SK-N-SH treated with all-trans-retinoic acid at 6 μM for 48 hours (cell line): ENCODE data around the gene NPAS3.

Source experiments
- ATAC-seq: fragments of 200-7000 bp; cut with Tn5 transposase; 3 replicates; pipeline ENCODE4 v1.9.1; 2020; ENCODE audit warnings: mild to moderate bottlenecking, moderate library complexity
- ARNTL ChIP-seq: fragments of 450-650 bp; formaldehyde crosslinking; IDR thresholded peaks from 2 replicates; pipeline ENCODE4 v1.5.0; 2020; ENCODE audit warnings: low read depth, mild to moderate bottlenecking, moderate library complexity, borderline replicate concordance
- BACH2 ChIP-seq: fragments of 250-450 bp; sonication (Bioruptor Pico); IDR thresholded peaks from 2 replicates; pipeline ENCODE4 v1.9.0; 2021; ENCODE audit warnings: mild to moderate bottlenecking, borderline replicate concordance
- CREB5 ChIP-seq: fragments of 250-450 bp; sonication (Bioruptor Pico); IDR thresholded peaks from 2 replicates; pipeline ENCODE4 v1.5.1; 2020; ENCODE audit warnings: low read depth, mild to moderate bottlenecking, moderate library complexity
- CSDC2 ChIP-seq: fragments of 250-450 bp; sonication (Bioruptor Pico); IDR thresholded peaks from 2 replicates; pipeline ENCODE4 v1.5.0; 2020; ENCODE audit warnings: mild to moderate bottlenecking, moderate library complexity
- GLIS3 ChIP-seq: fragments of 250-450 bp; sonication (Bioruptor Pico); IDR thresholded peaks from 2 replicates; pipeline ENCODE4 v1.5.0; 2020; ENCODE audit warnings: mild to moderate bottlenecking, moderate library complexity
- ISL1 ChIP-seq: fragments of 250-450 bp; sonication (Bioruptor Pico); IDR thresholded peaks from 2 replicates; pipeline ENCODE4 v2.1.2; 2022; ENCODE audit warnings: mild to moderate bottlenecking, moderate library complexity
- OSR1 ChIP-seq: fragments of 250-450 bp; sonication (Bioruptor Pico); IDR thresholded peaks from 2 replicates; pipeline ENCODE4 v1.8.0; 2022; ENCODE audit warnings: moderate library complexity, mild to moderate bottlenecking, inconsistent platforms
- POU6F1 ChIP-seq: fragments of 250-450 bp; sonication (Bioruptor Pico); IDR thresholded peaks from 2 replicates; pipeline ENCODE4 v1.8.0; 2021; ENCODE audit warnings: low read depth, mild to moderate bottlenecking, moderate library complexity, borderline replicate concordance
- PPARA ChIP-seq: fragments of 250-450 bp; sonication (Bioruptor Pico); IDR thresholded peaks from 2 replicates; pipeline ENCODE4 v1.5.0; 2020; ENCODE audit warnings: mild to moderate bottlenecking, borderline replicate concordance
- SNAI2 ChIP-seq: fragments of 250-450 bp; sonication (Bioruptor Pico); IDR thresholded peaks from 2 replicates; pipeline ENCODE4 v1.5.0; 2020; ENCODE audit warnings: mild to moderate bottlenecking, moderate library complexity
- TOX ChIP-seq: fragments of 250-450 bp; sonication (Bioruptor Pico); IDR thresholded peaks from 2 replicates; pipeline ENCODE4 v1.8.0; 2021; ENCODE audit warnings: mild to moderate bottlenecking, moderate library complexity, borderline replicate concordance
- ZC3H10 ChIP-seq: fragments of 250-450 bp; sonication (Bioruptor Pico); IDR thresholded peaks from 2 replicates; pipeline ENCODE4 v1.5.1; 2021; ENCODE audit warnings: mild to moderate bottlenecking, moderate library complexity
- ZFP30 ChIP-seq: fragments of 450-650 bp; formaldehyde crosslinking; IDR thresholded peaks from 2 replicates; pipeline ENCODE4 v1.5.0; 2022; ENCODE audit warnings: mild to moderate bottlenecking, moderate library complexity
- ZNF565 ChIP-seq: fragments of 450-650 bp; formaldehyde crosslinking; conservative IDR thresholded peaks from 2 replicates; pipeline ENCODE4 v1.5.0; 2020; ENCODE audit warnings: low read depth, mild to moderate bottlenecking, moderate library complexity
- ZNF70 ChIP-seq: fragments of 450-650 bp; formaldehyde crosslinking; IDR thresholded peaks from 2 replicates; pipeline ENCODE4 v1.5.0; 2020; ENCODE audit warnings: mild to moderate bottlenecking, moderate library complexity
- ZNF8 ChIP-seq: fragments of 450-650 bp; formaldehyde crosslinking; IDR thresholded peaks from 2 replicates; pipeline ENCODE4 v1.5.0; 2020; ENCODE audit warnings: mild to moderate bottlenecking, moderate library complexity
- TF ChIP-seq, protein P1 (sequence below): fragments of 250-450 bp; sonication (Bioruptor Pico); IDR thresholded peaks from 2 replicates; pipeline ENCODE4 v1.5.1; 2021; ENCODE audit warnings: mild to moderate bottlenecking, moderate library complexity
- TF ChIP-seq, protein P2 (sequence below): fragments of 250-450 bp; sonication (Bioruptor Pico); IDR thresholded peaks from 2 replicates; pipeline ENCODE4 v1.5.0; 2020; ENCODE audit warnings: mild to moderate bottlenecking, moderate library complexity
- TF ChIP-seq, protein P3 (sequence below): fragments of 250-450 bp; sonication (Bioruptor Pico); IDR thresholded peaks from 2 replicates; pipeline ENCODE4 v1.8.0; 2020; ENCODE audit warnings: mild to moderate bottlenecking, moderate library complexity, borderline replicate concordance

Gene NPAS3

GRCh38 chr14:33070475-33070874 lies 131.8 kb downstream of the NPAS3 start:
- TF ChIP-seq BACH2 (CRISPR knock-in tag) (no peak), OSR1 (CRISPR knock-in tag) (no peak), CREB5 (CRISPR knock-in tag) (no peak), ZNF70 (CRISPR knock-in tag) (no peak), ZNF8 (no peak), POU6F1 (CRISPR knock-in tag) (no peak), GLIS3 (CRISPR knock-in tag) (no peak), ARNTL (no peak), CSDC2 (CRISPR knock-in tag) (no peak), TOX (CRISPR knock-in tag) (no peak), ZNF565 (no peak), ISL1 (CRISPR knock-in tag) (no peak)
- TF ChIP-seq, protein P1, sequence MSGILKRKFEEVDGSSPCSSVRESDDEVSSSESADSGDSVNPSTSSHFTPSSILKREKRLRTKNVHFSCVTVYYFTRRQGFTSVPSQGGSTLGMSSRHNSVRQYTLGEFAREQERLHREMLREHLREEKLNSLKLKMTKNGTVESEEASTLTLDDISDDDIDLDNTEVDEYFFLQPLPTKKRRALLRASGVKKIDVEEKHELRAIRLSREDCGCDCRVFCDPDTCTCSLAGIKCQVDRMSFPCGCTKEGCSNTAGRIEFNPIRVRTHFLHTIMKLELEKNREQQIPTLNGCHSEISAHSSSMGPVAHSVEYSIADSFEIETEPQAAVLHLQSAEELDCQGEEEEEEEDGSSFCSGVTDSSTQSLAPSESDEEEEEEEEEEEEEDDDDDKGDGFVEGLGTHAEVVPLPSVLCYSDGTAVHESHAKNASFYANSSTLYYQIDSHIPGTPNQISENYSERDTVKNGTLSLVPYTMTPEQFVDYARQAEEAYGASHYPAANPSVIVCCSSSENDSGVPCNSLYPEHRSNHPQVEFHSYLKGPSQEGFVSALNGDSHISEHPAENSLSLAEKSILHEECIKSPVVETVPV (CRISPR knock-in tag) = no peak
- TF ChIP-seq, protein P2, sequence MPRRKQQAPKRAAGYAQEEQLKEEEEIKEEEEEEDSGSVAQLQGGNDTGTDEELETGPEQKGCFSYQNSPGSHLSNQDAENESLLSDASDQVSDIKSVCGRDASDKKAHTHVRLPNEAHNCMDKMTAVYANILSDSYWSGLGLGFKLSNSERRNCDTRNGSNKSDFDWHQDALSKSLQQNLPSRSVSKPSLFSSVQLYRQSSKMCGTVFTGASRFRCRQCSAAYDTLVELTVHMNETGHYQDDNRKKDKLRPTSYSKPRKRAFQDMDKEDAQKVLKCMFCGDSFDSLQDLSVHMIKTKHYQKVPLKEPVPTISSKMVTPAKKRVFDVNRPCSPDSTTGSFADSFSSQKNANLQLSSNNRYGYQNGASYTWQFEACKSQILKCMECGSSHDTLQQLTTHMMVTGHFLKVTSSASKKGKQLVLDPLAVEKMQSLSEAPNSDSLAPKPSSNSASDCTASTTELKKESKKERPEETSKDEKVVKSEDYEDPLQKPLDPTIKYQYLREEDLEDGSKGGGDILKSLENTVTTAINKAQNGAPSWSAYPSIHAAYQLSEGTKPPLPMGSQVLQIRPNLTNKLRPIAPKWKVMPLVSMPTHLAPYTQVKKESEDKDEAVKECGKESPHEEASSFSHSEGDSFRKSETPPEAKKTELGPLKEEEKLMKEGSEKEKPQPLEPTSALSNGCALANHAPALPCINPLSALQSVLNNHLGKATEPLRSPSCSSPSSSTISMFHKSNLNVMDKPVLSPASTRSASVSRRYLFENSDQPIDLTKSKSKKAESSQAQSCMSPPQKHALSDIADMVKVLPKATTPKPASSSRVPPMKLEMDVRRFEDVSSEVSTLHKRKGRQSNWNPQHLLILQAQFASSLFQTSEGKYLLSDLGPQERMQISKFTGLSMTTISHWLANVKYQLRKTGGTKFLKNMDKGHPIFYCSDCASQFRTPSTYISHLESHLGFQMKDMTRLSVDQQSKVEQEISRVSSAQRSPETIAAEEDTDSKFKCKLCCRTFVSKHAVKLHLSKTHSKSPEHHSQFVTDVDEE = no peak
- no peak for ATAC-seq

DNA sequence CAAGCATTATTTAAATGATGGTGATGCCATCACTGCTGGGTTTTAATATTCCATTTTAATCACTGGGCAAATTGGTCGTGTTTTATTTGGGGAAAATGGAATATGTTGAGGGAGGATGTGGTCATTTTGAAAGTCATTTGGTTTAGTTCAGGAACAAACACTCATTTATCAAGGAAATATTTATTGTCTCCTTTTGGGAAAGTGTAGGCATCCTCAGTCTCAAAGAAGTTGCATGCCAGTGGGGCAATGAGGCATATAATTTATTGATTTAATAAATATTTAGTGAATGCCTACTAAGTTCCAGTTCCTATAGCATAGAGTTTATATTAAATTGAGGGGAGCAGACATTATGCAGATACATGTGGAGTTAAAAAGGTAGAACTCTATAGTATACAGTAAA lies 134.3 kb downstream of the NPAS3 start:
- no peak for TF ChIP-seq ZNF70 (CRISPR knock-in tag)
- no peak for TF ChIP-seq ZC3H10 (CRISPR knock-in tag)
- no peak for TF ChIP-seq SNAI2 (CRISPR knock-in tag)
- no peak for TF ChIP-seq ZFP30 (CRISPR knock-in tag)
- no peak for TF ChIP-seq BACH2 (CRISPR knock-in tag)
- TF ChIP-seq, protein P3, sequence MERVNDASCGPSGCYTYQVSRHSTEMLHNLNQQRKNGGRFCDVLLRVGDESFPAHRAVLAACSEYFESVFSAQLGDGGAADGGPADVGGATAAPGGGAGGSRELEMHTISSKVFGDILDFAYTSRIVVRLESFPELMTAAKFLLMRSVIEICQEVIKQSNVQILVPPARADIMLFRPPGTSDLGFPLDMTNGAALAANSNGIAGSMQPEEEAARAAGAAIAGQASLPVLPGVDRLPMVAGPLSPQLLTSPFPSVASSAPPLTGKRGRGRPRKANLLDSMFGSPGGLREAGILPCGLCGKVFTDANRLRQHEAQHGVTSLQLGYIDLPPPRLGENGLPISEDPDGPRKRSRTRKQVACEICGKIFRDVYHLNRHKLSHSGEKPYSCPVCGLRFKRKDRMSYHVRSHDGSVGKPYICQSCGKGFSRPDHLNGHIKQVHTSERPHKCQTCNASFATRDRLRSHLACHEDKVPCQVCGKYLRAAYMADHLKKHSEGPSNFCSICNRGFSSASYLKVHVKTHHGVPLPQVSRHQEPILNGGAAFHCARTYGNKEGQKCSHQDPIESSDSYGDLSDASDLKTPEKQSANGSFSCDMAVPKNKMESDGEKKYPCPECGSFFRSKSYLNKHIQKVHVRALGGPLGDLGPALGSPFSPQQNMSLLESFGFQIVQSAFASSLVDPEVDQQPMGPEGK (CRISPR knock-in tag) = no peak
- TF ChIP-seq POU6F1 (CRISPR knock-in tag) = no peak
- TF ChIP-seq, protein P2 = no peak
- no peak for TF ChIP-seq CREB5 (CRISPR knock-in tag)
- TF ChIP-seq CSDC2 (CRISPR knock-in tag) = no peak
- no peak for TF ChIP-seq GLIS3 (CRISPR knock-in tag)
- TF ChIP-seq, protein P1 (CRISPR knock-in tag) = no peak
- TF ChIP-seq TOX (CRISPR knock-in tag) = no peak
- TF ChIP-seq PPARA (CRISPR knock-in tag) = no peak
- no peak for ATAC-seq
